ENCODE measurements around the gene NT5DC3.

DNA sequence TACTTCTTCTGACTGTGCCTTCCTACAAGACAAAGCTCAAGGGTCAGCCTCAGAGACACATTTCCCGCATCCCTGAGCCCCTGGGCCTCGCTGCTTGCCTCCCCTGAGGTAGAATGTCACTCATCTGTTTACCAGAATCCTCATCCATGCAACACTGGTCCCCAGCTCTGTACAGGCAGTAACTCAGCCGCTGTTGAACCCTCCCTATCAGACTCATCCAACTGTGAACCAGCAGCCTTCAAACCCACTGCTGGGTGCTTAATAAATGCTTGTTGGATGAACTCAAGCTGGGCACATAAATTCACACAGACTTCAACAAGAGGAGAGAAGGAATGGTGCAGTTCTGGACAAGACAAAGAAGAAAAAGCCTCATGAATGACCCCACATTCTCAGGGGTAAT is 6.1 kb downstream of the NT5DC3 start:
- TF ChIP-seq POLR2A (IDR thresholded peaks at IDR 0.05; ENCODE audit: low read depth, low read length) (no peak), POLR2AphosphoS5 (IDR thresholded peaks at IDR 0.05; ENCODE audit: insufficient read depth, low read depth, low read length) (no peak), FOS (IDR thresholded peaks at IDR 0.05; ENCODE audit: borderline replicate concordance, insufficient read depth, low read length) (no peak), EZH2 (IDR thresholded peaks at IDR 0.05; ENCODE audit: borderline replicate concordance, low read depth, low read length, severe bottlenecking) (no peak), JUN (IDR thresholded peaks at IDR 0.05; ENCODE audit: borderline replicate concordance, insufficient read depth, insufficient read length, low read depth) (no peak)
- TF ChIP-seq, protein P1, sequence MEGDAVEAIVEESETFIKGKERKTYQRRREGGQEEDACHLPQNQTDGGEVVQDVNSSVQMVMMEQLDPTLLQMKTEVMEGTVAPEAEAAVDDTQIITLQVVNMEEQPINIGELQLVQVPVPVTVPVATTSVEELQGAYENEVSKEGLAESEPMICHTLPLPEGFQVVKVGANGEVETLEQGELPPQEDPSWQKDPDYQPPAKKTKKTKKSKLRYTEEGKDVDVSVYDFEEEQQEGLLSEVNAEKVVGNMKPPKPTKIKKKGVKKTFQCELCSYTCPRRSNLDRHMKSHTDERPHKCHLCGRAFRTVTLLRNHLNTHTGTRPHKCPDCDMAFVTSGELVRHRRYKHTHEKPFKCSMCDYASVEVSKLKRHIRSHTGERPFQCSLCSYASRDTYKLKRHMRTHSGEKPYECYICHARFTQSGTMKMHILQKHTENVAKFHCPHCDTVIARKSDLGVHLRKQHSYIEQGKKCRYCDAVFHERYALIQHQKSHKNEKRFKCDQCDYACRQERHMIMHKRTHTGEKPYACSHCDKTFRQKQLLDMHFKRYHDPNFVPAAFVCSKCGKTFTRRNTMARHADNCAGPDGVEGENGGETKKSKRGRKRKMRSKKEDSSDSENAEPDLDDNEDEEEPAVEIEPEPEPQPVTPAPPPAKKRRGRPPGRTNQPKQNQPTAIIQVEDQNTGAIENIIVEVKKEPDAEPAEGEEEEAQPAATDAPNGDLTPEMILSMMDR (IDR thresholded peaks at IDR 0.05; ENCODE audit: extremely low read depth in 1 of 2, insufficient read depth in 1 of 2, low read depth in 1 of 2, low read length in 2 of 2): no peak
- TF ChIP-seq, protein P2, sequence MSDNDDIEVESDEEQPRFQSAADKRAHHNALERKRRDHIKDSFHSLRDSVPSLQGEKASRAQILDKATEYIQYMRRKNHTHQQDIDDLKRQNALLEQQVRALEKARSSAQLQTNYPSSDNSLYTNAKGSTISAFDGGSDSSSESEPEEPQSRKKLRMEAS (IDR thresholded peaks at IDR 0.05; ENCODE audit: insufficient read depth, insufficient read length): no peak

All from endothelial cell of umbilical vein (primary cell).